Left kidney (tissue), 2 donors: ENCODE measurements around the gene KRTAP10-5. TPM values are rescaled to one million over a fixed set of nuclear protein-coding genes. Genes with fewer than 3 reads are reported as not detected.

Source experiments
- DNase-seq: peaks from one replicate; pipeline ENCODE4 v3.0.0-alpha.2; 2013
- polyA plus RNA-seq: library from polyadenylated mRNA; unstranded; fragments of 120-200 nt; gene quantifications from one replicate; pipeline ENCODE4 v1.2.1, GENCODE V29; 2013; ENCODE audit not compliant: insufficient read length

Gene KRTAP10-5
- polyA plus RNA-seq, 1 donor = not detected

DNA sequence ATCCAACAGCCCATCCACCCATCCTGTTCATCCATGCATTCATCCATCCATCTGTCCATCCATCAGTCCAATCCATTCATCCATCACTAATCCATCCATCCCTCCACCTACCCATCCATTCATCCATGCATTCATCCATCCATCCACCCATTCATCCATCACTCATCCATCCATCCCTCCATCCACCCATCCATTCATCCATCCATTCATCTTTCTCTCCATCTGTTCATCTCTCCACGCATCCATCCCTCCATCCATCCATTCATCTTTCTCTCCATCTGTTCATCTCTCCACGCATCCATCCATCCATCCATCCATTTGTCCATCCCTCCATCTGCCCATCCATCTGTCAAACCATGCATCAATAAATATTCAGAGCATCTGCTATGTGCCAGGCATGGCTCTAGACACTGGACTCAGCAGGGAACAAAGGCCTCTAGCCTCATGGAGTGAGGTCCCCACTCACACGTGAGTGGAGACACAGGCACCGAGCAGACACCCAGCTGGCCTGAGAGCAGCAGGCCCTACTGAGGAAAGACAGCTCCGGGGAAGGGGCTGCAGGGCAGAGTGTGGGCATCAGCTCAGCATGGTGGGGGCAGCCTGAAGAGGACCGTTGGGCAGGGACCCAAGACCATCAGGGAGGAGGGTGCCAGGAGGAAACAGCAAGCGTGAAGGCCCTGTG is 50.0 kb downstream of the KRTAP10-5 start:
- no peak for DNase-seq

DNA sequence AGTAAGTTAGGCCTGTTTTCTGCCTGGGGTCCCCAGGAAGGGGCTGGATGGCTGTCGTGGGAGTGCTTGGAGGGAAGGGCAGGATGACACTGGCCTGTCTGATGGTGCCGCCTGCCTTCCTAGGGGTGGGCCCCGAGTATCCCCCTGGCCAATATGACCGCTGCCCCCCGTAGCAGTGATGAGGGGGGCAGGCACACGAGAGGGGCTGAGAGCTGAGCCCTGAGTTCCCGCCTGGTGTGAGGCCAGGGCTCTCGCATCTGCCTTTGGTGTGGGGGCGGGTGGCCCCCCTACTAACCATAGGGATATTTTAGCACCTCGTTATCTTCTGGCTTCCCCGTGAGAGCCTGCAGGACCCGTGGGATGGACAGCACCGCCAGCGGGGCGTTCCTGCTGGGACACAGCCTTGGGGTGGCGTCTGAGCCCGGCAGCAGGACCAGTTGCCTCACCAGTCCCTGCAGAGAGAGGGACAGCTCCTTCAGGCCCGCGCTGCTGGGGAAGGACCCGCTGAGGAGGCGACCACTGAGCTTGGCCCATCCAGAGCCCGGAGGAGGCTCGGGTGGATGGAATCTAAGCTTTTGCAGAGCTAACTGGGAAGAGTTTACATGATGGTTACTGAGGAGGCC is 50.8 kb downstream of the KRTAP10-5 start:
- DNase-seq = no peak

Other genes starting within 250 kb of the KRTAP10-5 start
- 18.2 TPM for gene CFAP410, start 241.2 kb downstream of the KRTAP10-5 start, polyA plus RNA-seq
- 0.57 TPM for gene TRPM2, start 227.0 kb downstream of the KRTAP10-5 start, polyA plus RNA-seq
- gene LRRC3, start 125.1 kb downstream of the KRTAP10-5 start, polyA plus RNA-seq = 4.6 TPM
- gene KRTAP10-1, start 40.4 kb downstream of the KRTAP10-5 start, polyA plus RNA-seq = not detected
- gene KRTAP10-2, start 29.1 kb downstream of the KRTAP10-5 start, polyA plus RNA-seq = not detected
- not detected for gene KRTAP10-3, start 21.8 kb downstream of the KRTAP10-5 start, polyA plus RNA-seq
- gene KRTAP10-4, start 6.9 kb downstream of the KRTAP10-5 start, polyA plus RNA-seq = not detected
- gene KRTAP10-6, start 11.9 kb upstream of the KRTAP10-5 start, polyA plus RNA-seq = not detected
- gene KRTAP10-7, start 20.0 kb upstream of the KRTAP10-5 start, polyA plus RNA-seq = not detected
- not detected for gene KRTAP10-8, start 31.5 kb upstream of the KRTAP10-5 start, polyA plus RNA-seq
- gene KRTAP10-9, start 46.5 kb upstream of the KRTAP10-5 start, polyA plus RNA-seq = not detected
- not detected for gene KRTAP10-10, start 56.8 kb upstream of the KRTAP10-5 start, polyA plus RNA-seq
- gene KRTAP10-11, start 65.8 kb upstream of the KRTAP10-5 start, polyA plus RNA-seq = not detected
- not detected for gene KRTAP12-4, start 74.1 kb upstream of the KRTAP10-5 start, polyA plus RNA-seq
- gene KRTAP12-3, start 77.3 kb upstream of the KRTAP10-5 start, polyA plus RNA-seq = not detected
- gene KRTAP12-2, start 86.3 kb upstream of the KRTAP10-5 start, polyA plus RNA-seq = not detected
- not detected for gene KRTAP12-1, start 101.6 kb upstream of the KRTAP10-5 start, polyA plus RNA-seq
- not detected for gene KRTAP10-12, start 116.6 kb upstream of the KRTAP10-5 start, polyA plus RNA-seq
- gene TSPEAR, start 131.0 kb upstream of the KRTAP10-5 start, polyA plus RNA-seq = 0.96 TPM
- 140 TPM for gene UBE2G2, start 221.2 kb upstream of the KRTAP10-5 start, polyA plus RNA-seq
- 113 TPM for gene SUMO3, start 237.5 kb upstream of the KRTAP10-5 start, polyA plus RNA-seq